GOT3 (cell line): ENCODE results near the gene PTPRG.

Source experiments
- DNase-seq: peaks from one replicate; lab custom pipeline; 2025; ENCODE audit warnings: mixed read lengths; lab: John Stamatoyannopoulos, UW

The PTPRG gene

GRCh38 chr3:62265528-62265927 lies 704.2 kb downstream of the PTPRG start:
- DNase-seq = no peak

- no peak for DNase-seq
These were observed 705.4 kb downstream of the PTPRG start for GRCh38 chr3:62266668-62267283.

- DNase-seq = no peak
These were observed 715.3 kb downstream of the PTPRG start for GRCh38 chr3:62276658-62277180.

- no peak for DNase-seq
These were observed 716.1 kb downstream of the PTPRG start for GRCh38 chr3:62277450-62277849.

- no peak for DNase-seq
These were observed 716.6 kb downstream of the PTPRG start for GRCh38 chr3:62277986-62278385.

- no peak for DNase-seq
These were observed 720.4 kb downstream of the PTPRG start for GRCh38 chr3:62281726-62282125.

- DNase-seq = no peak
These were observed 723.1 kb downstream of the PTPRG start for GRCh38 chr3:62284442-62284841.

GRCh38 chr3:62287392-62287927 lies 726.1 kb downstream of the PTPRG start:
- DNase-seq = no peak

GRCh38 chr3:62289922-62290321 lies 728.6 kb downstream of the PTPRG start:
- DNase-seq = no peak

- DNase-seq = no peak
These were observed 731.8 kb downstream of the PTPRG start for GRCh38 chr3:62293051-62293780.

GRCh38 chr3:62295571-62295970 lies 734.2 kb downstream of the PTPRG start:
- DNase-seq = no peak

- DNase-seq = no peak
These were observed 739.2 kb downstream of the PTPRG start for GRCh38 chr3:62300617-62301016.

GRCh38 chr3:62312201-62312600 lies 750.8 kb downstream of the PTPRG start:
- no peak for DNase-seq

- no peak for DNase-seq
These were observed 755.2 kb downstream of the PTPRG start for GRCh38 chr3:62316525-62316924.

GRCh38 chr3:62318365-62318751 lies 757.0 kb downstream of the PTPRG start:
- DNase-seq = no peak

- peak; percentile 50 for DNase-seq
These were observed 757.6 kb downstream of the PTPRG start for GRCh38 chr3:62318752-62319569.

GRCh38 chr3:62319570-62320243 lies 758.3 kb downstream of the PTPRG start:
- no peak for DNase-seq

- DNase-seq = no peak
These were observed 761.9 kb downstream of the PTPRG start for GRCh38 chr3:62323241-62323640.

- no peak for DNase-seq
These were observed 764.5 kb downstream of the PTPRG start for GRCh38 chr3:62325896-62326295.

- no peak for DNase-seq
These were observed 768.6 kb downstream of the PTPRG start for GRCh38 chr3:62329971-62330370.

GRCh38 chr3:62332017-62332416 lies 770.6 kb downstream of the PTPRG start:
- no peak for DNase-seq

- no peak for DNase-seq
These were observed 771.5 kb downstream of the PTPRG start for GRCh38 chr3:62332835-62333244.
